Tibial nerve (tissue), 4 donors: Measurements from ENCODE around the gene KLRF2.

ENCODE experiments used
- EP300 ChIP-seq, 2 donors: sonication (generic); formaldehyde crosslinking; IDR thresholded peaks; one replicate each; pipeline ENCODE4 v1.6.1; 2017; ENCODE audit warnings: antibody characterized with exemption in 2 of 2, mild to moderate bottlenecking in 1 of 2
- TF ChIP-seq, protein P1 (sequence below), 5 experiments: fragments of 200-600 bp in 3 of 5; fragments of 450-650 bp in 2 of 5; sonication (generic) in 3 of 5; IDR thresholded peaks; one replicate each; pipeline ENCODE4 v1.5.1; 2016 to 2019; ENCODE audit warnings: antibody characterized with exemption in 5 of 5, mild to moderate bottlenecking in 3 of 5, moderate library complexity in 2 of 5

- TF ChIP-seq, protein P1, sequence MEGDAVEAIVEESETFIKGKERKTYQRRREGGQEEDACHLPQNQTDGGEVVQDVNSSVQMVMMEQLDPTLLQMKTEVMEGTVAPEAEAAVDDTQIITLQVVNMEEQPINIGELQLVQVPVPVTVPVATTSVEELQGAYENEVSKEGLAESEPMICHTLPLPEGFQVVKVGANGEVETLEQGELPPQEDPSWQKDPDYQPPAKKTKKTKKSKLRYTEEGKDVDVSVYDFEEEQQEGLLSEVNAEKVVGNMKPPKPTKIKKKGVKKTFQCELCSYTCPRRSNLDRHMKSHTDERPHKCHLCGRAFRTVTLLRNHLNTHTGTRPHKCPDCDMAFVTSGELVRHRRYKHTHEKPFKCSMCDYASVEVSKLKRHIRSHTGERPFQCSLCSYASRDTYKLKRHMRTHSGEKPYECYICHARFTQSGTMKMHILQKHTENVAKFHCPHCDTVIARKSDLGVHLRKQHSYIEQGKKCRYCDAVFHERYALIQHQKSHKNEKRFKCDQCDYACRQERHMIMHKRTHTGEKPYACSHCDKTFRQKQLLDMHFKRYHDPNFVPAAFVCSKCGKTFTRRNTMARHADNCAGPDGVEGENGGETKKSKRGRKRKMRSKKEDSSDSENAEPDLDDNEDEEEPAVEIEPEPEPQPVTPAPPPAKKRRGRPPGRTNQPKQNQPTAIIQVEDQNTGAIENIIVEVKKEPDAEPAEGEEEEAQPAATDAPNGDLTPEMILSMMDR (IDR thresholded peaks at IDR 0.05) = no peak
- TF ChIP-seq EP300 (IDR thresholded peaks at IDR 0.05) = no peak
These were observed 30.2 kb upstream of the KLRF2 start for GRCh38 chr12:9851050-9851449.
